NOMO-1 treated with DMSO at 0.1 percent for 48 hours (cell line): ENCODE results near the gene CLCN1.
A peak's percentile ranks its signal among the peaks of the same experiment; 100 is the strongest.

ENCODE experiments used
- DNase-seq: peaks from one replicate; lab custom pipeline; 2025; ENCODE audit not compliant: unreplicated experiment; lab: John Stamatoyannopoulos, UW

The CLCN1 gene

DNA sequence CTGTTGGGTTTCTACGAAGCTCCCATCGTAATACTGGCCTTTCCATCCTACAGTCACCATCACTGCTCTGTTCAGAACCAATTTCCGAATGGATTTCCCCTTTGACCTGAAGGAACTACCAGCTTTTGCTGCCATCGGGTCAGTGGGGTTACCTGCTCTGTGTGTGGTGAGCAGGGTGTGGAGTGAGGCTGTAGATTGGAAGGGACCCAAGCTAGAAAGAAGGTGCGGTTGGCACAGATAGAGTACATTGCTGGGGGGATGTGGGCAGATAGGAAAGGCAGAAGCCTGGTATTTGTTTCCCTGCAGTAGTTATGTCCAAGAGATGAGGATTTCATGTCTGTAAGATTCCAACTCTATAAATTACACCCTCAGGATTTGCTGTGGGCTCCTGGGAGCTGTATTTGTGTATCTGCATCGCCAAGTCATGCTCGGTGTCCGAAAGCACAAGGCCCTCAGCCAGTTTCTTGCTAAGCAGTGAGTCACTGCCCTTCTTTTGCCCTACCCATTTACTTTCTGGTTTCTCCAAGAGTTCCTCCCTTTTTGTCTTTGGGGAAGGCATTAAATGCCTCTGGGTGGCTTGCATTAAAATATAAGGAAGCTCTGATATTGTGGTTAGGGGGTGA is 15.4 kb downstream of the CLCN1 start:
- peak; percentile 42 for DNase-seq

DNA sequence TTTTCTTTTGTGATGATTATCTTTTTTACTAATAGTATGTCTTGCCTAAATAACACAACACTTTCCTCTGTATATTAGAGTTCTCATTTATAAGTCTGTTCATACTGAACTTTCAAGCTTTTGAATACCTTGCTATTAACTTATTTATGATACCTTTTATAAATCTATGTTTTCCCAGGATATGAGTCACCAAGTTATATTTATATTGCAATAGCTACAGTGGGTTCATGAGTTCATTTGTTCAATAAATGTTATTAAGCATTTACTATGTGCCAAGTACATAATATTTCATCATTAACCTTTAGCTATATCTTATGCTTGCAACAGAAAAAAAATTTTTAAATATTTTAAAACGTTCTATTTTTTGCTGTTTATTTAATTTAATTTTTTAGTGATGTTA is 18.3 kb downstream of the CLCN1 start:
- DNase-seq = no peak

DNA sequence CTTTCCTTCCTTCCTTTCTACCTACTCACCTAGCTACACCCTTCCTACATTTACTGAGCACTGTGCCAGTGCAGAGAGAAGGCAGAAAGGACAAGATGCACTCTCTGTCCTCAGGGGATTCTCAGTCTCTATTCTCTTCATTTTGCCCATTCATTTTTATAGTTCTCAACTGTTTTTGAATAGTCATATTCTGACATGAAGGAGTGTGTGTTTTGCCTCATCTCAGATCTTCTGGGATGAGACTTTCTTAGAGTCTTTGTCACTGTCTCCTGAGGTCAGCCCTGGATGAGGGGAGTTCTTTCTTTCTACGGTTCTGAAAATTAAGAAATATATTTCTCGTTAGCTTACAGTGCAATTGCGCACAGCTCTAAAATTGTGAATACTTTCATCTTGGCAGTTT is 21.3 kb downstream of the CLCN1 start:
- no peak for DNase-seq

DNA sequence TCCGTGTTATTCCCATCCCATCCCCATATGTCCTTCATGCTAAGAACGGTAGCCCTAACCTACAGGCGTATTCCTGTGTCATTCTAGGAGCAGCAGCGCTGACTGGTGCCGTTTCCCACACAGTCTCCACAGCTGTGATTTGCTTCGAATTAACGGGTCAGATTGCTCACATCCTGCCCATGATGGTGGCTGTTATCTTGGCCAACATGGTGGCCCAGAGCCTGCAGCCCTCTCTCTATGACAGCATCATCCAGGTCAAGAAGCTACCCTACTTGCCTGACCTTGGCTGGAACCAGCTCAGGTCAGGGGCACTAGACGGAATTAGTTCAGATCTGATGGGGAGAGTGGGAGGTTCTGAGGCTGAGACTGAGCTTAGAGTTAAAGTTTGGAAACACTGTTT is 25.9 kb downstream of the CLCN1 start:
- no peak for DNase-seq

DNA sequence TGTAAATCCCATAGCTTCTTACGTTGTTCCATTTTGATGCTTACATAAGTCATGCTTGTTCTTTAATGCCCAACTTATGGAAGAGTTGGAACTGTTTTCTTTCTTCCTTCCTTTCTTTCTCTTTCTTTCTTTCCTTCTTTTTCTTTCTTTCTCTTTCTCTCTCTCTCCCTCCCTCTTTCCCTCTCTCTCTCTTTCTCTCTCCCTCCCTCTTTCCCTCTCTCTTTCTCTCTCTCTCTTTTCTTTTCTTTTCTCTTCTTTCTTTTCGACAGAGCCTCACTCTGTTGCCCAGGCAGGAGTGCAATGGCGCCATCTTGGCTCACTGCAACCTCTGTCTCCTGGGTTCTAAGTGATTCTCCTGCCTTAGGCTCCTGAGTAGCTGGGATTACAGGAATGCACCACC is 27.7 kb downstream of the CLCN1 start:
- DNase-seq = no peak

DNA sequence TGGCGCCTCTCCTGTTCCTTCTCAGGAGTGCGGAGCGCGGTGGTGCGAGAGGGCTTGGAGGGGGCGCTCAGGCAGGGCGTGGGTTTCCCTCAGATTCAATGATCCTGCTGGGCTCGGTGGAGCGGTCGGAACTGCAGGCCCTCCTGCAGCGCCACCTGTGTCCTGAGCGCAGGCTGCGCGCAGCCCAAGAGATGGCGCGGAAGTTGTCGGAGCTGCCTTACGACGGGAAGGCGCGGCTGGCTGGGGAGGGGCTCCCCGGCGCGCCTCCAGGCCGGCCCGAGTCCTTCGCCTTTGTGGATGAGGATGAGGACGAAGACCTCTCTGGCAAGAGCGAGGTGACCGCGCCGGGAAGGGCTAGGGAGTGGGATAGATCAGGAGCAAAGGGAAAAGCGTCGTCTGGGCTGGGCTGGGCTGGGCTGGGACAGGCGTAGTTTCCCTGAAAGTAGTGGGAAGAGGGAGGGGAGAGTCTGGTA is 29.6 kb downstream of the CLCN1 start:
- DNase-seq = peak; percentile 67

DNA sequence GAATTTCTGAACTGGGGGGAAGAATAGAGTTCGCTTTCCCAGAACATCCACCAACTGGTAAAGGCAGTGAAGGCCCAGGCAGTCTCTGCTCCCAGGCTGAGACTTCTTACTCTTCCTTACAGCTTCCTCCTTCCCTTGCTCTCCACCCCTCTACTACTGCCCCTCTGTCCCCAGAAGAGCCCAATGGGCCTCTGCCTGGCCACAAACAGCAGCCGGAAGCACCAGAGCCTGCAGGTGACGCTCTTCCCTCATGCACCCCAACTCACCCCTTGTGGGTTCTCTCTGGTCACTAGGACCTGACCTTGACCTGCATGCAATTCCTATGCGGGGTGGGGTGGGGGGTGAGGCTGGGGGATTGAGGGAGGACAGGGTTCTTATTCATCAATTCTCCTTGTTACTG is 30.1 kb downstream of the CLCN1 start:
- DNase-seq = peak; percentile 43

DNA sequence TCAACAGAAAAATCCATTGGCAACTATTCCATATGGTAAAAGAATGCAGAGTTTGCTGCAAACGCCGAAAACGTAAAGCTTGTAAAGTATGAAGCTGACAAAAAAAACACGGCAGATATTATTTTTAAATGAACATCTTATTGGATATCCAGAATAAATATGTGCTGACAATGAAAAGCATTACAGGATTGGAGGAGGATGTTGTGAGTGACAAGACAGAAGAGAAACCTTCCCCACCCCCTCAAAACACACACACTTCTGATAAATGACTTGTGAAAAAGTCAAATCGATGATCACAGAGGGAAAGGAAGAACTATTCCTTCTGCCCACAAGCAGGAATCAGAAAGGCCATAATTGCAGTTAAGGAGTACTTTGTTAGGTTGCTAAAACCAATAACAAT is 32.0 kb downstream of the CLCN1 start:
- no peak for DNase-seq

DNA sequence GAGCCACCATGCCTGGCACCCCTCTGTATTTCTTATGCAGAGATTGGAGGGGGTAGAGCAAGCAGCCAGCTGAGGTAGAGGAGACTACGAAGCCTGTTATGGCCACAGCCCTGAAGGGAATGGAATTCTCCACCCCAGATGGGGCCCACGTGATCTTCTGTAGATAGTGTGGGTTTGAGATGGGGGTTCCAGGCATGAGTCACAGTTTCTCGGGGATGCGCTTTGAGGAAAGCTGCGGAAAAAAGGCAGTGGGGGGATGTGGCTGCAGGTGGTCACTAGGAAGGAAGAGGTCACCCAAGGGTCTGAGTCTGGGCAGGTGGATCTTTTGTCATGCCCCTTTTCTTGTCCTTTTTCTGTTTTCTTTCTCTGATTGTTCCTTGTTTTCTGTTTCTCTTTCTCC is 35.1 kb downstream of the CLCN1 start:
- no peak for DNase-seq

DNA sequence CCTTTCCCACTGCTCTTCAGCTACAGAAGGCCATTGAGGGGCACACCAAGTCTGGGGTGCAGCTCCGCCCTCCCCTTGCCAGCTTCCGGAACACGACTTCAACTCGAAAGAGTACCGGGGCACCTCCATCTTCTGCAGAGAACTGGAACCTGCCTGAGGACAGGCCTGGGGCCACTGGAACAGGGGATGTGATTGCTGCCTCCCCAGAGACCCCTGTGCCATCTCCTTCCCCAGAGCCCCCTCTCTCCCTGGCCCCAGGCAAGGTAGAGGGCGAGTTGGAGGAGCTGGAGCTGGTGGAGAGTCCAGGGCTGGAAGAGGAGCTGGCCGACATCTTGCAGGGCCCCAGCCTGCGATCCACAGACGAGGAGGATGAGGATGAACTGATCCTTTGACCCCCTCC is 35.7 kb downstream of the CLCN1 start:
- no peak for DNase-seq

DNA sequence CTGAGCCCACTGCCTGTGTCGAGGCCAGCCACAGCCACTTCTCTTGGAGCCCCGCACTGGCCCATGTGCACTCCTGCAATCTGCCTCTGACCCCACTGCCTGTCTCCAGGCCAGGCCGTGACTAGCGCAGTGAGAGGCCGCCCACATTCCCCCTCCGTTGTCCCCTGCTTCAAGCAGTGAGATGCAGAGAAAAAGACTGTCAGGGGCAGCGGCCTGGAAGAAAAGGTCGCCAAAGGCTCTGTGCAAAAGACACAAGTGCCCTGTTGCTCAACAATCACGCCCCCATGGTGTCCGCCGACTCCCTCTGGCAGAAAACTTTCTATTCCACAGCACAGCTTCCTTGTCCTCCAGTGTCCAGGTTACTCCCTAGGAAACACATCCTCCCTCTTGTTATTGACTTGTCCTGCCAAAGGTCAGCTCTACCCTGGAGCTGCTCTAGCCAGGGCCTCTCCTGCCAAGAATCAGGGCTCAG is 36.7 kb downstream of the CLCN1 start:
- DNase-seq = no peak

DNA sequence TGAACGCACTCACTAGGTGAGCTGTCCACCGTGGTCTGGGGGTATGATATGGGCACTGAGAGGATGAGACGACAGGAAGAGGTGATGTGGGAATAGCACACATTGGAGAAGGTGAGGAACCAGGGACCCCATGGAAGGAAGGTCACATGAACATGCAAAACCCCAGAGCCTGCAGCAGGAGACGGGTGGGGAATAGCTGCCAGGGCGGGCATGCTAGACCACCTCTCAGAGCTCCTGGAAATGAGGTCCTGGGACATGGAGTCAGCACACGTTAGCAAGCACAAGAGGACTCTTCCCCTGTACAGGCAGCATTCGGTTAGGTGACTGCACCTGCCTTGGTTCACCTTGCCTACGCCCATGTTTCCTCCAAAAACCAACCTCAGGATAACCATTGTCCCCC is 38.5 kb downstream of the CLCN1 start:
- DNase-seq = no peak

DNA sequence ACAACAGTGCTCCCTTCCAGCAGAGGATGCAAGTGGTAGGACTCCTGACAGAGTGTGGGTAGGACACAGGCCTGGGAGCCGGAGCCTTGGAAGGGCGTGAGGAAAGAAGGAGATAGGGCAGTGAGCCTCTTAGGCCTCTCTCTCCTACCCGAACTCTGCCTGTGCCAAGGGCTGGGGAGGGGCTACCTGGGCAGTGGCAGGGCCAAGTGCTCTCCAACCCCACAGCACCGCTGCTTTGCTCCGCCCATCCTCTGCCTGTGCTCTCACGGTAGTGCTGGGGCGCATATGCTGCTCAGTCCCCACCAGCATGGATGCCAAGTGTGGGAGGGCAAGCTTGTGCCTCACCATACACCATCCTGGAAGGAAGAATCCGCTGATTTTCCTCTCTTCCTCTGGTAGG is 39.1 kb downstream of the CLCN1 start:
- no peak for DNase-seq

DNA sequence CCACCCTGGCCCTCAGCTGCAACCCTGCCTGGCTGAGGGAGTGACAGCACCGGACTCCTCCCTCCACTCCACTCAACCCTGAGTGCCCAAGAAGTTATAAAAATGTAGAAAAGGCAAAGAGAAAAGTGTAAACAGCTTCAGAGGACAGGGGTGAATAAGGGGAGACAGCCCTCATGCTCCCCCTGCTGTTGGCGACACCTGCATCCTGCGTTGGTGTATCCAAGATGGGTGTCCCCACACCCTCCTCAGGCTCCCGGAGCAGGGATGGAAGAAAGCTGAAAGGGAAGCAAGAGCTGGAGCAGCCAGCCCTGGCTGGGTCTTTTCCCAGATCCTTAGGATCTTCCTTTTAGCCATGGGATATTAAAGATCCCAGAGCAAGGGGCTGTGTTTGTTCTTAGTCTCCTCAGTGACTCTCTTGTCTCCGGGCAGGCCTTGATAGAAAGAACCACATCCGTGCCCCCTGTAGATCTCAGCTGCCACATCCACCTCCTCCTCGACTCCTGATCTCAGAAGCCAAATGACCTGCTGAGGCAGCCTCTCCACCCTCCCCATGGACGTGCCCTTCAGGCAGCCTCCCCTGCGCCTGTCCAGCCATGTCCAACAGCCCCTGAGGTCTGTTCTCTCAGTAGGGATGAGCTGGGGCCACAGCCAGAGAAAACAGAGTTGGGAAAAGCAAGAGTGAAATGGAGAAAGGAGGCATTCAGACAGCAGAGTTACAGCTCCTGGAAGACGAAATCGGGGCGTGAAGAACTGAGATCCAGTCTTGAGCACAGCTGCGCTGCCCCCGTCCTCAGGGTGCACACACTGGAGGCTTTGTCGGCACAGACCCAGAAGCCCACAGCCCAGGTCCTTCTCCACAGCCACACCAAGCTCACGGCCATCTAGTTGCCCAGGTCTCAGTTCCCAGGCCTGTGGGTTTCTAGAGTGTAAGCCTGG is 39.8 kb downstream of the CLCN1 start:
- no peak for DNase-seq

DNA sequence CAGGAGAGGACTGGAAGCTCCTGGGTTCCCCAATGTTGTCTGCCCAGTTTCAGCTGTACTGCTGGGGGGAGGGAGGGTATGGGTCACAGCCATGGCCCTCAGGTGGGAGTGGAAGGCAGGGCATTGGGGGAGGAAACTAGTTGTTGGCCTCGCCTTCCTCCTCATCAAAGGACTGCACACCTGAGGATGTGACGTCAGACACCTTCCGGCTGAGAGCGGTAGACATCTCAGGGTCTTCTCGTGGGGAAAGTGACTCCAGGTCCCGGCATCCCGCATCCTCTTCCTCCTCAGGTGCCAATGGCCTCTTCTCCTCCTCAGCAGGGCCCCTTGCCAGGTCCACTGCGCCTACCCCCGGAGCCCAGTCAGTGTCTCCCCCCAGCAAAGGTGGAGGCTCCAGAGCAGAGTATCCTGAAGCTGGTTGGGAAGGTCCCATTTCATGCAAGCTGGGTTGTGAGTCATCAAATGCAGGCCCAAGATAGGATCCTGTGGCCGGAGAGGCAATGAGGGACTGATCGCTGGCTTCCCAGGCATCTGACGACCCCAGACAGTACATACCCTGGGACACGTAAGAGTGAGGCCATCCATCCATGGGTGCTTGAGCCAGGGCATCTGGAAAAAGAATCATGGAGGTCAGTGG is 40.6 kb downstream of the CLCN1 start:
- DNase-seq = no peak

DNA sequence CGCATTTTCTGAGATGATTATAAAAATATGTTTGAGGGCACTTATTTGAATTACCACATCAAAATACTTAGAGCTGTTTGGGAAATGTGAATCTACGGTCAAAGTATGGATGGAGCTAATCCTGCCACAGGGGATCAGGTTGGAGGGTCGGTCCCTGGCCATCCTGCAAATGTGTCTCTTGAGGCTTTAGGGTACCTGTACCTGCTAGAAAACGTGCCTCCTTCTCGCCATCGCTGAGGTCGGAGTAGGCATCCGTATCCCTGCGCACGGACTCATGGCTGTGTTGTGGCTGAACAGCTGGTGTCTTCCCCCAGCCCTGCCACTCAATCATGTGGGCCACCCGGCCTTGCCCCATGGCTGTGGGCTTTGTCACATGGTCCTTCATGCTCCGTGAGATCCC is 42.7 kb downstream of the CLCN1 start:
- no peak for DNase-seq

DNA sequence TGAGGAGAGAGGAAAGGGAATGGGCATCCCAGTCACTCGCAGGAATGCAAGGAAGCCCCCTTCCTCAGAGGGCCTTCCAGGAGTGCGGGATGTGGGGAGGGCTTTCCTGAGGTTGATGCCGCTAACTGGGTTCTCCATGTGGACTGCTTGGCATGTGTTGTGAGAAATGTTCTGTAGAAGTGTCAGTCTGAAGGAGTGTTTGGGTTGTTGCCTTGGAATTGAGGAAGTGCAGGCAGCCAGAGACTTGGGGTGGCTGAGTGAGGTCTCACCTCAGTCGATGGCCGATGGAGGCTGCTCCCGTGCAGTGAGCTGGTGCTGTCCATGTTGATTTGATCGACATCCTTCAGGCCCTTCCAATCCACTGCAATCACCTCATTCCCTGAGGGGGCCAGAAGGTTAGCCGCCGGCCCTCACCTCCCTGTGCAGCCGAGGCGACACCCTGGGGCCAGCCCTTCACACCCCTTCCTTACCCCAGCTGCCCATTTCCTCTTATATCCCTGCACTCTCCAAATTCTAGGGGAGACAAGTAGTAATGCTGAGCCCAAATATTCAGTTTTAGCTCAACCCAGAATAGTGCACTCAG is 44.0 kb downstream of the CLCN1 start:
- DNase-seq = no peak

DNA sequence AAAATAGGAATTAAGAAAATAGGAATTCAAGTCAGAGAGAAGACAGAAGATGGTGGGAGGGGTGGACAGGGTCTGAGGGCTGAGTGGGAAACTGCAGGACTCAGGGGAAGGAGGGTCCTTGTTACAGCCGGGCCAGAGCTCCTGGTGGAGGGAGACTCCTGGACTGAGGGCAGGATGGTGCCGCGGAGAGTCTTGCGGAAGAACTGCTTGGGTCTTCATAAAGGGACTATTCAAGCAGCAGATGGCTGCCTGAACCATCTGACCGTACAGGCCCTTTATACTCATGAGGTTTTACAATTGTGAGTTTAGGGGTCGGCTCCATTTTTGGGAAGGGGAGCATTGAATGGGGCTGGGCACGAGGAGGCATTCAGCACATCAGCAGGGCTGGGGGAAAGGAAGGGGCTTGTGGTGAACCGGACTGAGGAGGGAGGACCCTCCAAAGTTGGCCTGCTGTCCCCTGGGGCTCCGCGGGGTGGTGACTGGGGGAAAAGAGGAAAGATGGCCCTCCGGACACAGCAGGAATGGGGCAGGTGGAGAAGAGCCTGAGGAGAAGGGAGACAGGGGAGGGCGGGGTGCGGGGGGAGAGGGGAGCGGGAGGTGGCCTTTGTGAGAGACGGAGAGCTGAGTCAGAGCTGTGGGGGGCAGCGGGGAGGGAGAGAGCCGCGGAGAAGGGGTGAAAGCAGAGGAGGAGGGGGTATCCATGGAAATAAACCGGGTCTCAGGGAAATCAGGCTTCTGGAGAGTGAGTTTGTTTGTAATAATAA is 45.1 kb downstream of the CLCN1 start:
- DNase-seq = no peak

DNA sequence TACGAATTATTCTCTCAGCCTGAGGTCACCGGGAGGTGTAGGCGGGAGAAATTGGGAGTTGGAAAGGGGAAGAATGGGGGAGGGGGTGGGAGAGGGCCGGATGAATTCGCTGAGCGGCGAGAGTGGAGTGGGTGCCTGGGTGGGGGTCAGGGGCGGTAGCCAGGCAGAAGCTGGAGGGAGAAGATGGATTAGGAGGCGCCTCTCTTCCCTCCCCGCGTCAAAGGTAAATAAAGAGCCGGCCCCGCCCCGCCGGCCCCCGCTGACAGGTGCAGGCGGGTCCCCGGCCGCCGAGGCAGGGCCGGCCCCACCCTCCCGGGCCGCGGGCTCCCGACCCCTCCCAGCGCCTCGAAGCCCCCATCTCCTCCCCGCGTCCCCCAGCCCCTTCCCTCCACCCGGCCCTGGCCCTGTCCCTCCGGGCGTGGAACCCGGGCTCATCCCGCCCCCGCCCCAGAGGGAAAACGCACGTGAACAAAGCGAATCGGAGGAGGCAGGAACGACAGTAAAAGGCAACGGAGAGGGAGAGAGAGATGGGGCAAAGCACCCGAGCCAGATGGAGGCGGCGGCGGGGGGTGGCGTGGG is 45.7 kb downstream of the CLCN1 start:
- DNase-seq = no peak
